Measurements from ENCODE around the gene PKIG.

DNA sequence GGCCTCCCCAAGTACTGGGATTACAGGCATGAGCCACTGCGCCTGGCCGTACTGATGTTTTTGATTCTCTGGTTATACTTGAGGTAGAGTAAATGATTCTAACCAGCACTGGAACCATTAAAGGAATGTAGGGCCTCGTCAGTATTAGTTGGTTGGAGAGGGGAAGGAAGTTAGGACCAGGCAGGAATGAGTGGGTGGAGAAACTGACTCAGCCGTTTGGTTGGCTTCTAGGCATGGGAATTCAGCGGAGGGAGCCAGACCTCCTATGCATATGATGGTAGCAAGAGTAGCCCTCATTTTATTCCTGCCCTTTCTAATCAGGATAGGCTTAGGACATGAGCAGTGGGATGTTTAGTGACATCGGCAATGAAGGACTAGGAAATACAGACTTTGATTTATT, 41.5 kb upstream of the PKIG start:
- TF ChIP-seq, protein P1, sequence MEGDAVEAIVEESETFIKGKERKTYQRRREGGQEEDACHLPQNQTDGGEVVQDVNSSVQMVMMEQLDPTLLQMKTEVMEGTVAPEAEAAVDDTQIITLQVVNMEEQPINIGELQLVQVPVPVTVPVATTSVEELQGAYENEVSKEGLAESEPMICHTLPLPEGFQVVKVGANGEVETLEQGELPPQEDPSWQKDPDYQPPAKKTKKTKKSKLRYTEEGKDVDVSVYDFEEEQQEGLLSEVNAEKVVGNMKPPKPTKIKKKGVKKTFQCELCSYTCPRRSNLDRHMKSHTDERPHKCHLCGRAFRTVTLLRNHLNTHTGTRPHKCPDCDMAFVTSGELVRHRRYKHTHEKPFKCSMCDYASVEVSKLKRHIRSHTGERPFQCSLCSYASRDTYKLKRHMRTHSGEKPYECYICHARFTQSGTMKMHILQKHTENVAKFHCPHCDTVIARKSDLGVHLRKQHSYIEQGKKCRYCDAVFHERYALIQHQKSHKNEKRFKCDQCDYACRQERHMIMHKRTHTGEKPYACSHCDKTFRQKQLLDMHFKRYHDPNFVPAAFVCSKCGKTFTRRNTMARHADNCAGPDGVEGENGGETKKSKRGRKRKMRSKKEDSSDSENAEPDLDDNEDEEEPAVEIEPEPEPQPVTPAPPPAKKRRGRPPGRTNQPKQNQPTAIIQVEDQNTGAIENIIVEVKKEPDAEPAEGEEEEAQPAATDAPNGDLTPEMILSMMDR (IDR thresholded peaks at IDR 0.05), result no peak
- TF ChIP-seq EZH2phosphoT487 (IDR thresholded peaks at IDR 0.05), result no peak
